HG02623 (cell line): ENCODE data around the gene RHEB.
A peak's percentile ranks its signal among the peaks of the same experiment; 100 is the strongest.

Experiments
- ATAC-seq: cut with Tn5 transposase; IDR thresholded peaks from one replicate; pipeline ENCODE4 v1.9.1; 2021; ENCODE audit warnings: moderate library complexity; ENCODE audit not compliant: unreplicated experiment

The RHEB gene

GRCh38 chr7:151435103-151435916 is 84.4 kb downstream of the RHEB start:
- ATAC-seq: no peak

GRCh38 chr7:151434549-151434948 is 85.1 kb downstream of the RHEB start:
- no peak for ATAC-seq

GRCh38 chr7:151433721-151434400 is 85.8 kb downstream of the RHEB start:
- no peak for ATAC-seq

GRCh38 chr7:151432658-151433521 is 86.8 kb downstream of the RHEB start:
- ATAC-seq: peak; percentile 71

- ATAC-seq: no peak
These were observed 87.9 kb downstream of the RHEB start for GRCh38 chr7:151431768-151432311.

DNA sequence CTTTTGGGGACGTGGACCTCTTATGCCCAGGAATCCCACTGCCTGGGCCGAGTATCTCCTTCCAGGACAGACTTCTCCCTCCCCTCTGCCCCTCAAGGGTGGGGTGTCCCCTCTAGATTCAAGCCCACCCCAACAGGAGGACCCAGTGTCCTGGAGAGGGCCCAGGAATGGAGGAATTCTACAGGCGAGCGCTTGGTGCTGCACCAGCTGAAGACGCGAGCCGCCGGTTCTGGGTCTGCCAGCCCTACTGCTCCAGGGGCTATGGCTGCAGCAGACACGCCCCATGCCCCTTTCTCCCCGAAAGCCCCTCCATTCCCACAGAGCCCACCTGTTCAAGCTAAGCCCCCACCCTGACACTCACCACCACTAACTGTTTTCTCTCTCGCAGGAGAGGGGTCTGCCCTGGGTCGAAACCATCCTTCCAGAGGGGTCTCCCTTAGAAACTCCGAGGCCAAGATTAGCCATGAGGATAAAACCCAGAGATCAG is 88.4 kb downstream of the RHEB start:
- ATAC-seq: no peak

DNA sequence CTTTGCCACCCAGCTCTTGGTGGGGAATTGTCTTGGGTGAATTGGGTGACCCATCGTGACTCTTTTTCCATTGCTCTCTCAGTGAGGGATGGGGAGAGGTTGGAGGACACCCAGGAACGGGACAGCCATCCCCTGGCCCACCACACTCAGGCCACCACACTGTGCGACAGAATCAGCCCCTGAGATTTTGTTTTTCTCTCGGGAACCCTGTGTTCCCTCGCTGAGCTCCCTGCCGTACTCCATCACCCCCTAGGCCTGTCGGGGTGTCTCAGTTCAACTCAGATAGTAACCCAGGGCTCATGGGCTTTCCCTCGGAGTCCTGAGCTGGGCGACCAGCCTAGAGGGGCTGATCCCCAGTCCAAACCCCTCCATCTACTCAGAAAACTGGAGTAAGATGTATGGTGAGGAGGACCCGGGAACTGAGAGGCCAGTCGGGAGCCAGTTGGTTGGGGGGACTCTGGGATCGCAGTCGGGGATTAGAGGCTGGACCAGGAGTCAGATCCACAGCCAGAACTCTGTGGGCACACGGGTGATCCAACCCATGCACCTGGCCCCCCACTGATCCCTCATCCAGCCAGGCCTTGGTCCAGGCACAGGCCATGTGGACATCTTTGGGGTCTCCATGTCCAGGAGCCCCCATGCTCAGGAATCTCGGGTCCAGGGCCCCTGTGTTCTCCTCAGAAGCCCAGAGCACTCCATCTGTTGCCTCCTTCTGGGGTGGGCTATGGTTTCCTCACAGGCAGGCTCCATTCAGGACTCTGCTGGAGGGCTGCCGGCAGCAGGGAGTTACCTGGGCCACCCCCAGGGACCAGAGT is 89.1 kb downstream of the RHEB start:
- no peak for ATAC-seq

DNA sequence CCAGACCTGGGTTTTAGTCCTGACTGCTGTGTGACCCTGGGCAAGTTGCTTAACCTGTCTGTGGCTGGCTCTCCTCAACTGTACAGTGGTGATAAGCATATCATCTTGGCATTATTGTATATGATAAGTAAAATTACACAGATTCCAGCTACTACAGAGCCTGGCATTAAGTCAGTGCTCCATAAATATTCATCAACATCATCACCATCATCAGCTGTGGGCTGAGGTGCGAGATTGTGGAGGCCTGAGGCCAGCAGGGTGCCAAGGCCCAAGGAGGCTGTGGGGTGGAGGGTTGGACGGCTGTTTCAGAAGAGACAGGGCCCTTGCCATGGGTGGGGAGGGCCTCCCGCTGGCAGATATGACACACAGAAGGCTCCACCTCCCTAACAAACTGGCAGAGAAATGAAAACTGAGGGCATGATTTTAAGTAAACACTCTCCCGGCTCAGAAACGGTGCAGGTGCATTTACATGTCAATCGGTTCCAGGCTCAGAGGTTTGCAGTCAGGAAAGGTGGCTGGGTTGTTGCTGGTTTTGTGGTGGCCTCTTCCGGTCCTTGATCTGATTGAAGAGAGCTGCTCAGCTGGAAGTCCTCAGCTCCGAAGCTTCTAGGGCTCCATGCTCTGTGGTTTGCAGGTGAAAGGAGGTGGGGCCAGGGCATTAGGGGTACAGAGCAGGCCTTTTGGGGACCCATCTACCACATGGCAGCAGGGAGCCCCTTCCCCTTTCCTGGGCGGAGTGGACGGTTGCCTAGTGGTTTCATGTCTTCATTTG is 89.9 kb downstream of the RHEB start:
- ATAC-seq: no peak

GRCh38 chr7:151429237-151429559 is 90.5 kb downstream of the RHEB start:
- no peak for ATAC-seq

DNA sequence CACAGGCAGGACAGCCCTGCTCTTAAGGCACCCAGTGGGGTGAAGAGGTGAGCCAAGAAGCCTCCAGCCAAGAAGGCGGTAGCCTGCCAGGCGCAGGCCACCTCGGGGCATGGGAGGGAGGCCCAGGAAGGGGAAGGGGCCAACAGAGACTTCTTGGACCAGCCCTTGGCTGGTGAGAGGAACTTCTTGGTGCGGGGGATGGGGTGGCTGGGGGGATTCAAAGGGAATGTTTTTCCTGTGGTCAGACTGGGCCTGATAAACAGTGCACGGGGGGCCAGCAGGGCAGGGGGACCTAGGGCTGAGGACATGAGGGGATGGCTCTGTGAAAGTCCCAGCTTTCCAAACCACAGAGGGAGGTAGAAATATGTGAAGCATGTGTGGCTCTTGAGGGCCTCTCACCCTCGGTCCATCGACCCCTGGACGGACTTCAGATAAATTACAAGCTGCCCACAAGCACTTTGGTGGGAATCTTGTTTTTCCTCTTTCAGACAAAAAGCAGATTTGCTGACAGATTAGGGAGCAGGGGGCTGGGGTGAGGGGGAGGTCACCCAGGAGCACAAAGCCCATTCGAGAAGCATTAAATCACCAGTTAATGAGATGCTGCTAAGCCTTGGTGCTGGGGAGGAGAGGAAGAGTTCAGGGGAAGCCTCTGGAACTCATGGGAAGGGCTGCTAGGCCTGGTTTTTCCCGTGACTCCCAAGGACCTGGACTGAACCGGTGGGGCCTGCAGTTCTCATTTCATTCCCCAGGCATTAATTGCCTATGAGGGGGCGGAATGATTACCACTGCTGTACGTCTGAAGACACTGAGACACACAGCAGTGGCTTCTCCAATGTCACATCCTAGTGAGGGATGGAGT is 91.1 kb downstream of the RHEB start:
- ATAC-seq: no peak

- no peak for ATAC-seq
These were observed 91.9 kb downstream of the RHEB start for GRCh38 chr7:151427705-151428377.

- no peak for ATAC-seq
These were observed 92.6 kb downstream of the RHEB start for GRCh38 chr7:151426904-151427704.

DNA sequence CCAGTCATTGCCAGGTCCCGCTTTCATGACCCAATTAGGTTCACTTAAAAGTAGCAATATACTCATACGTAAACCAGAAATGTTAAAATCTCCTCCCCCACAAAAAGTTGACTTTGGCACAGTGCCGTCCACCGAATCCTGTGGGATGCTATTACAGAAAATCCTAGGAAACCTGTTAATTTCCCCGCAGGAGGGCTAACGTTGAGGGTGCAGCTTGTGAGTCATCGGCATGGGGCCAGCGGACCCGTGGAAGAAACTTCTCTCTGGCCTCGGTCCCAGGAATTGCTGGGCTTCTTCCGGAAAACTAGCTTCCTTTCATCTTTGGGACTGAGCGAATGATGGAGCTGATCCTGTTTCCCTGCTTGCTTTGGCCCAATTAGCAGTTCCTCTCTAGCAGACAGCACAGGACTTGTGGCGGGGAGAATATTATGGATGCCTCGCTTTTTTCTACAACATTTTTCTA is 93.2 kb downstream of the RHEB start:
- ATAC-seq: no peak

- no peak for ATAC-seq
These were observed 93.8 kb downstream of the RHEB start for GRCh38 chr7:151425670-151426440.

DNA sequence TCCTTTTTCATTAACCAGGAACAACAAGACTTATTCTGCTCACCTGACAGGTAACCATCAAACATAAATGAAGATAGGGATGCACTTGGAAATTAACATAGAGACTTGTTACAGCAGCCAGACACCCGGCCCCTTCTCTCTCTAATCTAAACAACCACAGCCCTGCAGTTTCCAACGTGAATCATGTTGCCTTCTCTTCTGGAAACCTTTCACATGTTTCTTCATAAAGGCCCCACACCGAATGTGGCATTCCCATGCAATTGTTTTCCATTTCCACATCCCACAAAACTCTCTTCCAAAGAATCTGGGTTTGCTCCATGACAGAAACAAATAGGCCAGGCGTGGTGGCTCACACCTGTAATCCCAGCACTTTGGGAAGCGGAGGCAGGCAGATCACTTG is 94.9 kb downstream of the RHEB start:
- ATAC-seq: no peak

GRCh38 chr7:151423936-151424335 is 95.8 kb downstream of the RHEB start:
- no peak for ATAC-seq
